HUDEP-2 (cell line): ENCODE data around the gene TCERG1L.

ENCODE experiments used
- DNase-seq, 76 experiments: peaks; one replicate each; lab custom pipeline; 2025; ENCODE audit not compliant: unreplicated experiment in 76 of 76; lab: John Stamatoyannopoulos, UW

The TCERG1L gene

GRCh38 chr10:131078131-131078881 lies 233.2 kb downstream of the TCERG1L start:
- DNase-seq: no peak

- DNase-seq: no peak
Observed at GRCh38 chr10:131077724-131078123, 233.8 kb downstream of the TCERG1L start.

GRCh38 chr10:131077031-131077430 lies 234.5 kb downstream of the TCERG1L start:
- no peak for DNase-seq

- DNase-seq: no peak
Observed at GRCh38 chr10:131076356-131076755, 235.2 kb downstream of the TCERG1L start.

GRCh38 chr10:131075218-131075770 lies 236.2 kb downstream of the TCERG1L start:
- DNase-seq: no peak

GRCh38 chr10:131074682-131075081 lies 236.8 kb downstream of the TCERG1L start:
- no peak for DNase-seq

- no peak for DNase-seq
Observed at GRCh38 chr10:131073469-131074035, 238.0 kb downstream of the TCERG1L start.

- no peak for DNase-seq
Observed at GRCh38 chr10:131072651-131073468, 238.7 kb downstream of the TCERG1L start.

GRCh38 chr10:131071721-131072120 lies 239.8 kb downstream of the TCERG1L start:
- no peak for DNase-seq

GRCh38 chr10:131070856-131071255 lies 240.7 kb downstream of the TCERG1L start:
- no peak for DNase-seq

- DNase-seq: no peak
Observed at GRCh38 chr10:131068760-131069159, 242.8 kb downstream of the TCERG1L start.

GRCh38 chr10:131068311-131068710 lies 243.2 kb downstream of the TCERG1L start:
- no peak for DNase-seq

- no peak for DNase-seq
Observed at GRCh38 chr10:131067690-131068089, 243.8 kb downstream of the TCERG1L start.

GRCh38 chr10:131065673-131066305 lies 245.7 kb downstream of the TCERG1L start:
- no peak for DNase-seq

GRCh38 chr10:131063311-131063710 lies 248.2 kb downstream of the TCERG1L start:
- DNase-seq: no peak

- DNase-seq: no peak
Observed at GRCh38 chr10:131062621-131063260, 248.8 kb downstream of the TCERG1L start.

- DNase-seq: no peak
Observed at GRCh38 chr10:131061216-131061615, 250.3 kb downstream of the TCERG1L start.

GRCh38 chr10:131059881-131060280 lies 251.6 kb downstream of the TCERG1L start:
- no peak for DNase-seq

- no peak for DNase-seq
Observed at GRCh38 chr10:131058799-131059198, 252.7 kb downstream of the TCERG1L start.

- DNase-seq: no peak
Observed at GRCh38 chr10:131056781-131057180, 254.7 kb downstream of the TCERG1L start.
